HL-60 (cell line): ENCODE results near the gene PXK.

Experiments
- CTCF ChIP-seq: IDR thresholded peaks from one replicate; pipeline ENCODE4 v1.5.1; 2011; ENCODE audit warnings: low read length, control low read depth, inconsistent platforms; ENCODE audit not compliant: insufficient read depth
- GABPA ChIP-seq: IDR thresholded peaks from 2 replicates; pipeline ENCODE4 v1.6.1; 2012; ENCODE audit warnings: low read depth
- POLR2AphosphoS5 ChIP-seq: IDR thresholded peaks from 2 replicates; pipeline ENCODE4 v1.6.1; 2012; ENCODE audit warnings: low read depth
- REST ChIP-seq: IDR thresholded peaks from 2 replicates; pipeline ENCODE4 v1.6.1; 2012; ENCODE audit warnings: low read depth; ENCODE audit not compliant: insufficient replicate concordance
- SPI1 ChIP-seq: IDR thresholded peaks from 2 replicates; pipeline ENCODE4 v1.6.1; 2012; ENCODE audit warnings: low read depth, mild to moderate bottlenecking, borderline replicate concordance

GRCh38 chr3:58441514-58442450, 109.1 kb downstream of the PXK start:
- no peak for TF ChIP-seq CTCF
- TF ChIP-seq POLR2AphosphoS5, result no peak
- no peak for TF ChIP-seq REST
- TF ChIP-seq SPI1, result no peak
- TF ChIP-seq GABPA, result no peak
